K562 (cell line): ENCODE data around the gene VPS4B. TPM values are rescaled to one million over a fixed set of nuclear protein-coding genes. Genes with fewer than 3 reads are reported as not detected.

ENCODE experiments used
- HSF4 ChIP-seq: fragments of 250-450 bp; sonication (Bioruptor Pico); IDR thresholded peaks from 2 replicates; pipeline ENCODE4 v2.1.2; 2022; ENCODE audit warnings: mild to moderate bottlenecking, moderate library complexity, borderline replicate concordance
- MEF2D ChIP-seq: conservative IDR thresholded peaks from 2 replicates; pipeline ENCODE4 v1.6.1; 2016; ENCODE audit warnings: low read depth, missing genetic modification characterization, missing compliant biosample characterization
- NFYB ChIP-seq: IDR thresholded peaks from 2 replicates; pipeline ENCODE4 v1.6.1; 2011; ENCODE audit warnings: mild to moderate bottlenecking, moderate library complexity; ENCODE audit not compliant: insufficient read length; ENCODE audit errors: extremely low read depth
- RAD21 ChIP-seq, 2 experiments: fragments of 250-450 bp in 1 of 2; fragments of 450-650 bp in 1 of 2; sonication (Bioruptor Pico) in 1 of 2; formaldehyde crosslinking in 1 of 2; IDR thresholded peaks in 1 of 2; conservative IDR thresholded peaks in 1 of 2; 2 replicates each; pipeline versions ENCODE4 v1.4.0 to v1.8.0; 2020 to 2022; ENCODE audit warnings: mild to moderate bottlenecking in 2 of 2, moderate library complexity in 1 of 2
- RAD51 ChIP-seq: fragments of 450-650 bp; IDR thresholded peaks from 2 replicates; pipeline ENCODE4 v1.7.1; 2016; ENCODE audit warnings: low read depth, mild to moderate bottlenecking, borderline replicate concordance
- SNIP1 ChIP-seq: fragments of 450-650 bp; IDR thresholded peaks from 2 replicates; pipeline ENCODE4 v1.7.1; 2017; ENCODE audit warnings: low read depth, mild to moderate bottlenecking
- YBX1 ChIP-seq: fragments of 450-650 bp; IDR thresholded peaks from 2 replicates; pipeline ENCODE4 v1.7.1; 2016; ENCODE audit warnings: mild to moderate bottlenecking
- ZBTB8A ChIP-seq: fragments of 450-650 bp; IDR thresholded peaks from 2 replicates; pipeline ENCODE4 v1.6.1; 2018; ENCODE audit warnings: mild to moderate bottlenecking, moderate library complexity; ENCODE audit not compliant: partially characterized antibody
- ZNF217 ChIP-seq: sonication (generic); formaldehyde crosslinking; IDR thresholded peaks from 2 replicates; pipeline ENCODE4 v1.8.0; 2022; ENCODE audit warnings: mild to moderate bottlenecking, missing genetic modification reagents
- ZNF24 ChIP-seq: fragments of 450-650 bp; IDR thresholded peaks from 2 replicates; pipeline ENCODE4 v1.6.1; 2016
- polyA plus RNA-seq, 8 experiments: library from polyadenylated mRNA; depleted of rRNA in 4 of 8; stranded (reverse) in 5 of 8; unstranded in 3 of 8; fragments of >200 nt; fragmentation: Nextera tagmentation in 2 of 8; fragmentation: Illumina TruSeq in 1 of 8; extraction: Ambion mirVana in 2 of 8; extraction: Trizol in 1 of 8; gene quantifications; 2 replicates each; pipeline versions ENCODE4 v1.2.1 to v1.2.3, GENCODE V29; 2011 to 2014; ENCODE audit warnings: inconsistent platforms in 1 of 8, missing spikeins in 1 of 8
- total RNA-seq, 7 experiments: library from RNA; depleted of rRNA in 6 of 7; stranded (reverse); fragments of >200 nt in 6 of 7; fragmentation: Illumina TruSeq in 2 of 7; extraction: Trizol in 2 of 7; gene quantifications; 2 replicates each; pipeline versions ENCODE4 v1.2.1 to v1.2.3, GENCODE V29; 2011 to 2021; ENCODE audit warnings: low replicate concordance in 1 of 7
- TF ChIP-seq, protein P1 (sequence below): fragments of 450-650 bp; IDR thresholded peaks from 2 replicates; pipeline ENCODE4 v1.6.1; 2016; ENCODE audit warnings: mild to moderate bottlenecking
- TF ChIP-seq, protein P2 (sequence below): fragments of 200-400 bp; formaldehyde crosslinking; IDR thresholded peaks from 2 replicates; pipeline ENCODE4 v1.6.1; 2017; ENCODE audit warnings: mild to moderate bottlenecking, low read depth, low read length, moderate library complexity
- TF ChIP-seq, protein P3 (sequence below): sonication (generic); formaldehyde crosslinking; IDR thresholded peaks from 2 replicates; pipeline ENCODE4 v1.8.0; 2022; ENCODE audit warnings: missing genetic modification reagents, mild to moderate bottlenecking, borderline replicate concordance
- TF ChIP-seq, protein P4 (sequence below): fragments of 450-650 bp; IDR thresholded peaks from 2 replicates; pipeline ENCODE4 v1.6.1; 2018; ENCODE audit warnings: mild to moderate bottlenecking, low read depth; ENCODE audit not compliant: partially characterized antibody
- TF ChIP-seq, protein P5 (sequence below): fragments of 450-650 bp; formaldehyde crosslinking; IDR thresholded peaks from 2 replicates; pipeline ENCODE4 v1.4.0; 2022; ENCODE audit warnings: mild to moderate bottlenecking, moderate library complexity

VPS4B gene
- total and polyA plus RNA-seq, 9 of the 15 experiments (the other 6 are each of a cell fraction or from before 2014, with no cell fraction given): 7.3 to 16.4 (median 10.4) TPM

DNA sequence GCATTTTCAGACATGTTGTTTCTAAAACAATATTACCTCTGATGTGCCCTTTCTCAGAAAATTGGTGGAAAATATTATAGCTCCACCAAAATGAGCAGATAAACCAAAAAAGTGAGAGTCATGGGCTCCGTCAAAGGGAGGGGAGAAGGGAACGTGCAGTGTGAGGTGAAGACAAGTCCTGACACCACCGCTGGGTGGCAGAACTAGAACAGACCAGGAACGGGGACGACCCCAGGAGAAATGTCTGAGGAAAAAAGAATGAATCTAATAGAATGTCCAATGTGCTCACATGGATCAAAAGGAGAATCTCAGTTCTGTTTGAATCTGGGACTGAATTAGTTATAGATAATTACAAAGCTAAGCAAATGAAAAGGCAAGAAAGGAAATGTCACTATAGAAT lies 80.1 kb downstream of the VPS4B start (continued):
- TF ChIP-seq, protein P1, sequence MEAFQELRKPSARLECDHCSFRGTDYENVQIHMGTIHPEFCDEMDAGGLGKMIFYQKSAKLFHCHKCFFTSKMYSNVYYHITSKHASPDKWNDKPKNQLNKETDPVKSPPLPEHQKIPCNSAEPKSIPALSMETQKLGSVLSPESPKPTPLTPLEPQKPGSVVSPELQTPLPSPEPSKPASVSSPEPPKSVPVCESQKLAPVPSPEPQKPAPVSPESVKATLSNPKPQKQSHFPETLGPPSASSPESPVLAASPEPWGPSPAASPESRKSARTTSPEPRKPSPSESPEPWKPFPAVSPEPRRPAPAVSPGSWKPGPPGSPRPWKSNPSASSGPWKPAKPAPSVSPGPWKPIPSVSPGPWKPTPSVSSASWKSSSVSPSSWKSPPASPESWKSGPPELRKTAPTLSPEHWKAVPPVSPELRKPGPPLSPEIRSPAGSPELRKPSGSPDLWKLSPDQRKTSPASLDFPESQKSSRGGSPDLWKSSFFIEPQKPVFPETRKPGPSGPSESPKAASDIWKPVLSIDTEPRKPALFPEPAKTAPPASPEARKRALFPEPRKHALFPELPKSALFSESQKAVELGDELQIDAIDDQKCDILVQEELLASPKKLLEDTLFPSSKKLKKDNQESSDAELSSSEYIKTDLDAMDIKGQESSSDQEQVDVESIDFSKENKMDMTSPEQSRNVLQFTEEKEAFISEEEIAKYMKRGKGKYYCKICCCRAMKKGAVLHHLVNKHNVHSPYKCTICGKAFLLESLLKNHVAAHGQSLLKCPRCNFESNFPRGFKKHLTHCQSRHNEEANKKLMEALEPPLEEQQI: no peak
- TF ChIP-seq MEF2D (no peak), RAD51 (no peak), YBX1 (no peak), SNIP1 (no peak), ZNF24 (no peak), ZNF217 (CRISPR knock-in tag) (no peak), HSF4 (CRISPR knock-in tag) (no peak), RAD21 (CRISPR knock-in tag; conservative IDR thresholded peaks at IDR 0.05 in 1 of 2, IDR thresholded peaks at IDR 0.05 in 1 of 2) (peak; percentile 38 to 55; a peak in 3 of 4 replicates), ZBTB8A (no peak), NFYB (no peak)
- TF ChIP-seq, protein P2, sequence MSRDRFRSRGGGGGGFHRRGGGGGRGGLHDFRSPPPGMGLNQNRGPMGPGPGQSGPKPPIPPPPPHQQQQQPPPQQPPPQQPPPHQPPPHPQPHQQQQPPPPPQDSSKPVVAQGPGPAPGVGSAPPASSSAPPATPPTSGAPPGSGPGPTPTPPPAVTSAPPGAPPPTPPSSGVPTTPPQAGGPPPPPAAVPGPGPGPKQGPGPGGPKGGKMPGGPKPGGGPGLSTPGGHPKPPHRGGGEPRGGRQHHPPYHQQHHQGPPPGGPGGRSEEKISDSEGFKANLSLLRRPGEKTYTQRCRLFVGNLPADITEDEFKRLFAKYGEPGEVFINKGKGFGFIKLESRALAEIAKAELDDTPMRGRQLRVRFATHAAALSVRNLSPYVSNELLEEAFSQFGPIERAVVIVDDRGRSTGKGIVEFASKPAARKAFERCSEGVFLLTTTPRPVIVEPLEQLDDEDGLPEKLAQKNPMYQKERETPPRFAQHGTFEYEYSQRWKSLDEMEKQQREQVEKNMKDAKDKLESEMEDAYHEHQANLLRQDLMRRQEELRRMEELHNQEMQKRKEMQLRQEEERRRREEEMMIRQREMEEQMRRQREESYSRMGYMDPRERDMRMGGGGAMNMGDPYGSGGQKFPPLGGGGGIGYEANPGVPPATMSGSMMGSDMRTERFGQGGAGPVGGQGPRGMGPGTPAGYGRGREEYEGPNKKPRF: no peak
- TF ChIP-seq, protein P3, sequence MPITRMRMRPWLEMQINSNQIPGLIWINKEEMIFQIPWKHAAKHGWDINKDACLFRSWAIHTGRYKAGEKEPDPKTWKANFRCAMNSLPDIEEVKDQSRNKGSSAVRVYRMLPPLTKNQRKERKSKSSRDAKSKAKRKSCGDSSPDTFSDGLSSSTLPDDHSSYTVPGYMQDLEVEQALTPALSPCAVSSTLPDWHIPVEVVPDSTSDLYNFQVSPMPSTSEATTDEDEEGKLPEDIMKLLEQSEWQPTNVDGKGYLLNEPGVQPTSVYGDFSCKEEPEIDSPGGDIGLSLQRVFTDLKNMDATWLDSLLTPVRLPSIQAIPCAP (CRISPR knock-in tag): no peak
- TF ChIP-seq, protein P4, sequence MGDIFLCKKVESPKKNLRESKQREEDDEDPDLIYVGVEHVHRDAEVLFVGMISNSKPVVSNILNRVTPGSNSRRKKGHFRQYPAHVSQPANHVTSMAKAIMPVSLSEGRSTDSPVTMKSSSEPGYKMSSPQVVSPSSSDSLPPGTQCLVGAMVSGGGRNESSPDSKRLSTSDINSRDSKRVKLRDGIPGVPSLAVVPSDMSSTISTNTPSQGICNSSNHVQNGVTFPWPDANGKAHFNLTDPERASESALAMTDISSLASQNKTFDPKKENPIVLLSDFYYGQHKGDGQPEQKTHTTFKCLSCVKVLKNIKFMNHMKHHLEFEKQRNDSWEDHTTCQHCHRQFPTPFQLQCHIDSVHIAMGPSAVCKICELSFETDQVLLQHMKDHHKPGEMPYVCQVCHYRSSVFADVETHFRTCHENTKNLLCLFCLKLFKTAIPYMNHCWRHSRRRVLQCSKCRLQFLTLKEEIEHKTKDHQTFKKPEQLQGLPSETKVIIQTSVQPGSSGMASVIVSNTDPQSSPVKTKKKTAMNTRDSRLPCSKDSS: no peak
- TF ChIP-seq, protein P5, sequence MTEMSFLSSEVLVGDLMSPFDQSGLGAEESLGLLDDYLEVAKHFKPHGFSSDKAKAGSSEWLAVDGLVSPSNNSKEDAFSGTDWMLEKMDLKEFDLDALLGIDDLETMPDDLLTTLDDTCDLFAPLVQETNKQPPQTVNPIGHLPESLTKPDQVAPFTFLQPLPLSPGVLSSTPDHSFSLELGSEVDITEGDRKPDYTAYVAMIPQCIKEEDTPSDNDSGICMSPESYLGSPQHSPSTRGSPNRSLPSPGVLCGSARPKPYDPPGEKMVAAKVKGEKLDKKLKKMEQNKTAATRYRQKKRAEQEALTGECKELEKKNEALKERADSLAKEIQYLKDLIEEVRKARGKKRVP: no peak
